Measurements from ENCODE around the gene CHORDC1. TPM values are rescaled to one million over a fixed set of nuclear protein-coding genes. Genes with fewer than 3 reads are reported as not detected.

Gene CHORDC1
- total and polyA plus RNA-seq, 2 of the 13 experiments (the other 11 are each of a cell fraction or from before 2014, with no cell fraction given), result 19.1 to 73.5 TPM

DNA sequence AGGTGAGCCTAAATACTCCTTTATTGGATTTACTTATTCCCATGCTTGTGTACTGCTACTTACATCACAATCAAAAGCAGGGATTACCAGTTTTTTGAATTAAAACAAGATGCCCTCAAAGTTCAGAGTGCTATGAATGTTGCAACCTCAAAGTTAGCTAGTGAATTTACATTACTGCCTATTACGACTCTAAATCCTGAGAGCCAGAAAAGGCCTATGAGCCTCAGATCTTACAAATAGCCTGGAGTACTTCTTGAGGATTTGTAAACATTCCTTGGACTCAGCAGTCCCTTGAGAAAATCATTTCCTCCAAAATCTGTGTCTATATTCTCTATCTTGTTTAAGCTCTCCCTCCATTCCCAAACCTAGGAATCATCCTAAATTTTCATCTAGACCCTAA, 25.5 kb downstream of the CHORDC1 start:
- ChIA-PET POLR2A (no interaction called here), CTCF (ENCODE audit: low intra/inter-chr PET ratio, low total read pairs) (no interaction called here)
- BruUV-seq (replicated peaks), result no TSS peak
- Histone ChIP-seq H3K4me1 (ENCODE audit: insufficient read depth, low read length) (no peaks in the 10 kb centered on the region), H3K9me3 (ENCODE audit: low read length) (no peaks in the 10 kb centered on the region), H3K27ac (ENCODE audit: extremely low read length, insufficient read depth, low read length) (no peak overlapping the region), H3K9ac (ENCODE audit: insufficient read depth, low read depth, low read length) (no peak overlapping the region), H3K27me3 (ENCODE audit: control insufficient read depth in 1 of 2, insufficient read depth in 2 of 2, low read length in 2 of 2) (no peaks in the 10 kb centered on the region), H3K36me3 (replicated peaks in 1 of 2; ENCODE audit: control insufficient read depth in 1 of 2, insufficient read depth in 2 of 2, low read length in 2 of 2) (peaks cover 0 to 1% of the 10 kb centered on the region in 2 experiments; a peak in 2 of 5 replicates), H3K79me2 (ENCODE audit: insufficient read depth, low read length) (no peaks in the 10 kb centered on the region), H2AFZ (ENCODE audit: low read length) (no peak overlapping the region), H3K4me2 (ENCODE audit: low read depth, low read length) (no peak overlapping the region), H3K4me3 (replicated peaks in 1 of 3; ENCODE audit: insufficient read depth in 1 of 3, low read depth in 2 of 3, low read length in 3 of 3) (no peak overlapping the region), H4K20me1 (ENCODE audit: insufficient read depth, low read length) (no peaks in the 10 kb centered on the region)
- in situ Hi-C loops (cut with HindIII; ENCODE audit: extremely low pct_ligation_motif_present, low pct_unique_long_range_greater_than_20kb), result no loop called here
- no peak for FAIRE-seq
- no peak for DNase-seq (ENCODE audit: low spot score)
- TF ChIP-seq ARHGAP35 (CRISPR knock-in tag; IDR thresholded peaks at IDR 0.05; ENCODE audit: borderline replicate concordance), result no peak
- no peak for TF ChIP-seq CHD4 (IDR thresholded peaks at IDR 0.05; ENCODE audit: borderline replicate concordance, low read length)
- TF ChIP-seq ZNF790 (CRISPR knock-in tag; IDR thresholded peaks at IDR 0.05; ENCODE audit: borderline replicate concordance), result no peak
- no peak for TF ChIP-seq SNAPC2 (CRISPR knock-in tag; IDR thresholded peaks at IDR 0.05)
- TF ChIP-seq SIX4 (CRISPR knock-in tag; IDR thresholded peaks at IDR 0.05), result no peak
- TF ChIP-seq ONECUT2 (CRISPR knock-in tag; IDR thresholded peaks at IDR 0.05), result no peak
- no peak for TF ChIP-seq KDM5B (CRISPR knock-in tag; IDR thresholded peaks at IDR 0.05; ENCODE audit: borderline replicate concordance)
- no peak for TF ChIP-seq ZNF17 (CRISPR knock-in tag; IDR thresholded peaks at IDR 0.05)
- TF ChIP-seq ZNF263 (CRISPR knock-in tag; IDR thresholded peaks at IDR 0.05), result no peak
- TF ChIP-seq, protein P1, sequence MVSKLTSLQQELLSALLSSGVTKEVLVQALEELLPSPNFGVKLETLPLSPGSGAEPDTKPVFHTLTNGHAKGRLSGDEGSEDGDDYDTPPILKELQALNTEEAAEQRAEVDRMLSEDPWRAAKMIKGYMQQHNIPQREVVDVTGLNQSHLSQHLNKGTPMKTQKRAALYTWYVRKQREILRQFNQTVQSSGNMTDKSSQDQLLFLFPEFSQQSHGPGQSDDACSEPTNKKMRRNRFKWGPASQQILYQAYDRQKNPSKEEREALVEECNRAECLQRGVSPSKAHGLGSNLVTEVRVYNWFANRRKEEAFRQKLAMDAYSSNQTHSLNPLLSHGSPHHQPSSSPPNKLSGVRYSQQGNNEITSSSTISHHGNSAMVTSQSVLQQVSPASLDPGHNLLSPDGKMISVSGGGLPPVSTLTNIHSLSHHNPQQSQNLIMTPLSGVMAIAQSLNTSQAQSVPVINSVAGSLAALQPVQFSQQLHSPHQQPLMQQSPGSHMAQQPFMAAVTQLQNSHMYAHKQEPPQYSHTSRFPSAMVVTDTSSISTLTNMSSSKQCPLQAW (CRISPR knock-in tag; IDR thresholded peaks at IDR 0.05), result no peak
- no peak for TF ChIP-seq ZNF451 (CRISPR knock-in tag; IDR thresholded peaks at IDR 0.05)
- no peak for TF ChIP-seq ZNF510 (CRISPR knock-in tag; IDR thresholded peaks at IDR 0.05; ENCODE audit: low read depth)
- TF ChIP-seq ARID3A (IDR thresholded peaks at IDR 0.05; ENCODE audit: low read depth, low read length), result no peak
- no peak for TF ChIP-seq YEATS4 (CRISPR knock-in tag; IDR thresholded peaks at IDR 0.05; ENCODE audit: borderline replicate concordance)
- TF ChIP-seq AKAP8 (CRISPR knock-in tag; IDR thresholded peaks at IDR 0.05), result no peak
- TF ChIP-seq ZFP36 (IDR thresholded peaks at IDR 0.05; ENCODE audit: borderline replicate concordance, low read depth, low read length, partially characterized antibody), result no peak
- intact Hi-C loops (cut with micrococcal nuclease; ENCODE audit: unreplicated experiment), result no loop called here
- WGBS (ENCODE audit: low lambda C conversion rate), result 86% methylated on average over 1 of the region's 1 CpG
- no peak for ATAC-seq
